ENCODE data around the gene NCKAP5.

Gene NCKAP5

GRCh38 chr2:133500917-133501316 lies 67.3 kb downstream of the NCKAP5 start:
- Histone ChIP-seq H3K4me1 (ENCODE audit: control insufficient read depth in 2 of 2, insufficient read depth in 2 of 2, low read length in 2 of 2) (peaks cover 21 to 27% of the 10 kb centered on the region in 2 donors), H3K9ac (ENCODE audit: low read depth in 1 of 2, low read length in 2 of 2) (no peak overlapping the region), H3K27ac (ENCODE audit: low read depth in 2 of 2, low read length in 2 of 2) (no peak overlapping the region), H3K36me3 (ENCODE audit: control insufficient read depth in 2 of 2, insufficient read depth in 2 of 2, low read length in 2 of 2) (no peaks in the 10 kb centered on the region), H3K27me3 (ENCODE audit: control insufficient read depth in 2 of 2, insufficient read depth in 2 of 2, low read length in 2 of 2) (no peaks in the 10 kb centered on the region), H3K9me3 (ENCODE audit: control insufficient read depth in 2 of 2, low read length in 2 of 2) (no peaks in the 10 kb centered on the region), H3K4me3 (ENCODE audit: low read length in 2 of 2) (no peak overlapping the region)

- Histone ChIP-seq H3K4me3 (ENCODE audit: low read length in 2 of 2) (no peak overlapping the region), H3K9me3 (ENCODE audit: control insufficient read depth in 2 of 2, low read length in 2 of 2) (no peaks in the 10 kb centered on the region), H3K4me1 (ENCODE audit: control insufficient read depth in 2 of 2, insufficient read depth in 2 of 2, low read length in 2 of 2) (peaks cover 19 to 21% of the 10 kb centered on the region in 2 donors), H3K27ac (ENCODE audit: low read depth in 2 of 2, low read length in 2 of 2) (peak overlapping the region; percentile 46 to 66), H3K9ac (ENCODE audit: low read depth in 1 of 2, low read length in 2 of 2) (no peak overlapping the region), H3K27me3 (ENCODE audit: control insufficient read depth in 2 of 2, insufficient read depth in 2 of 2, low read length in 2 of 2) (no peaks in the 10 kb centered on the region), H3K36me3 (ENCODE audit: control insufficient read depth in 2 of 2, insufficient read depth in 2 of 2, low read length in 2 of 2) (no peaks in the 10 kb centered on the region)
Measured at GRCh38 chr2:133498662-133499585, 69.3 kb downstream of the NCKAP5 start.

- Histone ChIP-seq H3K9ac (ENCODE audit: low read depth in 1 of 2, low read length in 2 of 2) (peak overlapping the region in 1 of 2 donors; percentile 20), H3K27me3 (ENCODE audit: control insufficient read depth in 2 of 2, insufficient read depth in 2 of 2, low read length in 2 of 2) (no peaks in the 10 kb centered on the region)
Measured at GRCh38 chr2:133497951-133498565, 70.2 kb downstream of the NCKAP5 start.

GRCh38 chr2:133497270-133497893 lies 70.9 kb downstream of the NCKAP5 start:
- Histone ChIP-seq H3K9me3 (ENCODE audit: control insufficient read depth in 2 of 2, low read length in 2 of 2) (no peaks in the 10 kb centered on the region), H3K27ac (ENCODE audit: low read depth in 2 of 2, low read length in 2 of 2) (peak overlapping the region in 1 of 2 donors; percentile 46), H3K27me3 (ENCODE audit: control insufficient read depth in 2 of 2, insufficient read depth in 2 of 2, low read length in 2 of 2) (no peaks in the 10 kb centered on the region), H3K36me3 (ENCODE audit: control insufficient read depth in 2 of 2, insufficient read depth in 2 of 2, low read length in 2 of 2) (no peaks in the 10 kb centered on the region), H3K4me1 (ENCODE audit: control insufficient read depth in 2 of 2, insufficient read depth in 2 of 2, low read length in 2 of 2) (peaks cover 19 to 21% of the 10 kb centered on the region in 2 donors), H3K4me3 (ENCODE audit: low read length in 2 of 2) (no peak overlapping the region), H3K9ac (ENCODE audit: low read depth in 1 of 2, low read length in 2 of 2) (no peak overlapping the region)

More at GRCh38 chr2:133497951-133498565, 70.2 kb downstream of the NCKAP5 start:
- H3K36me3 ChIP-seq (ENCODE audit: control insufficient read depth in 2 of 2, insufficient read depth in 2 of 2, low read length in 2 of 2) = no peaks in the 10 kb centered on the region
- peak overlapping the region; percentile 46 to 66 for H3K27ac ChIP-seq (ENCODE audit: low read depth in 2 of 2, low read length in 2 of 2)
- no peak overlapping the region for H3K4me3 ChIP-seq (ENCODE audit: low read length in 2 of 2)
- H3K9me3 ChIP-seq (ENCODE audit: control insufficient read depth in 2 of 2, low read length in 2 of 2) = no peaks in the 10 kb centered on the region
- H3K4me1 ChIP-seq (ENCODE audit: control insufficient read depth in 2 of 2, insufficient read depth in 2 of 2, low read length in 2 of 2) = peaks cover 19 to 21% of the 10 kb centered on the region in 2 donors

GRCh38 chr2:133496501-133497269 lies 71.6 kb downstream of the NCKAP5 start:
- no peaks in the 10 kb centered on the region for H3K27me3 ChIP-seq (ENCODE audit: control insufficient read depth in 2 of 2, insufficient read depth in 2 of 2, low read length in 2 of 2)
- H3K9me3 ChIP-seq (ENCODE audit: control insufficient read depth in 2 of 2, low read length in 2 of 2) = no peaks in the 10 kb centered on the region

DNA sequence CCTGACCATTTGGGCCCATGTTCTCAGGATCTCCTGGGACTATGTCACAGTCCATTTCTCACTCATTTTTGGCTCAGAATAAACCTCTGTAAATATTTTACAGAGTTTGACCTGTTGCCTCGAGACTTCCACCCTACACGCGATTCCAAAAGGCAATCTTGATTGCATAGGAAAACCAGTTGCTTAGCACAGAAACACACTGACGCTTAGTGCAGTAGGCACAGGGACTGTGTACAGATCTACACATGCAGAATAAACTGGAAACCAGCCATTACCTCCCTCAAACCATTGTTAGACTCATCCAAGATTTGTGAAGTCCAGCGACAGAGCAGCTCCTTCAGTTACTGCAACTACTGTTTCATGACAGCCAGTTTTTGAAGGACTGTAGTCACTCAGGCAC lies 73.0 kb downstream of the NCKAP5 start:
- Histone ChIP-seq H3K4me3 (ENCODE audit: low read length in 2 of 2) (no peak overlapping the region), H3K27ac (ENCODE audit: low read depth in 2 of 2, low read length in 2 of 2) (peak overlapping the region in 1 of 2 donors; percentile 11), H3K36me3 (ENCODE audit: control insufficient read depth in 2 of 2, insufficient read depth in 2 of 2, low read length in 2 of 2) (no peaks in the 10 kb centered on the region), H3K9me3 (ENCODE audit: control insufficient read depth in 2 of 2, low read length in 2 of 2) (no peaks in the 10 kb centered on the region), H3K27me3 (ENCODE audit: control insufficient read depth in 2 of 2, insufficient read depth in 2 of 2, low read length in 2 of 2) (no peaks in the 10 kb centered on the region), H3K9ac (ENCODE audit: low read depth in 1 of 2, low read length in 2 of 2) (no peak overlapping the region), H3K4me1 (ENCODE audit: control insufficient read depth in 2 of 2, insufficient read depth in 2 of 2, low read length in 2 of 2) (peaks cover 21 to 22% of the 10 kb centered on the region in 2 donors)

More at GRCh38 chr2:133496501-133497269, 71.6 kb downstream of the NCKAP5 start:
- Histone ChIP-seq H3K27ac (ENCODE audit: low read depth in 2 of 2, low read length in 2 of 2) (no peak overlapping the region), H3K9ac (ENCODE audit: low read depth in 1 of 2, low read length in 2 of 2) (no peak overlapping the region), H3K4me3 (ENCODE audit: low read length in 2 of 2) (no peak overlapping the region), H3K36me3 (ENCODE audit: control insufficient read depth in 2 of 2, insufficient read depth in 2 of 2, low read length in 2 of 2) (no peaks in the 10 kb centered on the region), H3K4me1 (ENCODE audit: control insufficient read depth in 2 of 2, insufficient read depth in 2 of 2, low read length in 2 of 2) (peaks cover 19 to 21% of the 10 kb centered on the region in 2 donors)

- no peak overlapping the region for H3K4me3 ChIP-seq (ENCODE audit: low read length in 2 of 2)
- no peak overlapping the region for H3K9ac ChIP-seq (ENCODE audit: low read depth in 1 of 2, low read length in 2 of 2)
- no peaks in the 10 kb centered on the region for H3K27me3 ChIP-seq (ENCODE audit: control insufficient read depth in 2 of 2, insufficient read depth in 2 of 2, low read length in 2 of 2)
- H3K4me1 ChIP-seq (ENCODE audit: control insufficient read depth in 2 of 2, insufficient read depth in 2 of 2, low read length in 2 of 2) = peaks cover 11 to 16% of the 10 kb centered on the region in 2 donors
- H3K9me3 ChIP-seq (ENCODE audit: control insufficient read depth in 2 of 2, low read length in 2 of 2) = no peaks in the 10 kb centered on the region
- peak overlapping the region; percentile 12 to 33 for H3K27ac ChIP-seq (ENCODE audit: low read depth in 2 of 2, low read length in 2 of 2)
- H3K36me3 ChIP-seq (ENCODE audit: control insufficient read depth in 2 of 2, insufficient read depth in 2 of 2, low read length in 2 of 2) = no peaks in the 10 kb centered on the region
Measured at GRCh38 chr2:133492719-133493380, 75.4 kb downstream of the NCKAP5 start.

GRCh38 chr2:133490411-133490980 lies 77.8 kb downstream of the NCKAP5 start:
- Histone ChIP-seq H3K27me3 (ENCODE audit: control insufficient read depth in 2 of 2, insufficient read depth in 2 of 2, low read length in 2 of 2) (no peaks in the 10 kb centered on the region), H3K36me3 (ENCODE audit: control insufficient read depth in 2 of 2, insufficient read depth in 2 of 2, low read length in 2 of 2) (no peaks in the 10 kb centered on the region), H3K27ac (ENCODE audit: low read depth in 2 of 2, low read length in 2 of 2) (no peak overlapping the region), H3K4me1 (ENCODE audit: control insufficient read depth in 2 of 2, insufficient read depth in 2 of 2, low read length in 2 of 2) (peaks cover 6 to 7% of the 10 kb centered on the region in 2 donors), H3K4me3 (ENCODE audit: low read length in 2 of 2) (no peak overlapping the region), H3K9ac (ENCODE audit: low read depth in 1 of 2, low read length in 2 of 2) (no peak overlapping the region), H3K9me3 (ENCODE audit: control insufficient read depth in 2 of 2, low read length in 2 of 2) (no peaks in the 10 kb centered on the region)
